H1 (cell line): Measurements from ENCODE around the gene LEO1. TPM values are rescaled to one million over a fixed set of nuclear protein-coding genes. Genes with fewer than 3 reads are reported as not detected.

Experiments
- CTCF ChIA-PET: fragments of 300-600 bp; sonication (Branson Sonifier 250); formaldehyde crosslinking; loops from one replicate; lab custom pipeline; 2021; ENCODE audit not compliant: partially characterized antibody; lab: Charles Lee
- POLR2A ChIA-PET: fragments of 300-600 bp; sonication (Branson Sonifier 250); formaldehyde crosslinking; loops from one replicate; lab custom pipeline; 2021; ENCODE audit warnings: inconsistent platforms; ENCODE audit not compliant: partially characterized antibody; lab: Charles Lee
- DNase-seq, 2 experiments: peaks; one replicate each; pipeline versions ENCODE4 v3.0.0 to v3.0.0-alpha.2; 2010 to 2022; ENCODE audit warnings: low spot score in 2 of 2, low read depth in 1 of 2, mixed read lengths in 1 of 2
- FAIRE-seq: peaks from 2 replicates; lab custom pipeline; 2011; peaks lifted over from hg19 to GRCh38; lab: Jason Lieb, UNC
- H2AFZ ChIP-seq: 2 replicates; pipeline ENCODE4 v1.8.1; 2012; ENCODE audit warnings: low read length, inconsistent platforms
- H2AK5ac ChIP-seq: 2 replicates; pipeline ENCODE4 v1.6.1; 2013; ENCODE audit warnings: low read depth, low read length
- H2BK120ac ChIP-seq: replicated peaks from 2 replicates; pipeline ENCODE3; 2013; ENCODE audit warnings: low read depth, low read length, inconsistent platforms
- H2BK12ac ChIP-seq: 2 replicates; pipeline ENCODE4 v1.6.1; 2013; ENCODE audit warnings: low read depth, low read length
- H2BK15ac ChIP-seq: 2 replicates; pipeline ENCODE4 v1.6.1; 2013; ENCODE audit warnings: low read length
- H2BK20ac ChIP-seq: 2 replicates; pipeline ENCODE4 v1.6.1; 2013; ENCODE audit warnings: low read length
- H2BK5ac ChIP-seq: 2 replicates; pipeline ENCODE4 v1.6.1; 2013; ENCODE audit warnings: low read depth, low read length
- H3K14ac ChIP-seq: 2 replicates; pipeline ENCODE4 v1.6.1; 2013; ENCODE audit warnings: inconsistent platforms; ENCODE audit not compliant: insufficient read length
- H3K18ac ChIP-seq: 2 replicates; pipeline ENCODE4 v1.6.1; 2013; ENCODE audit warnings: low read length; ENCODE audit errors: extremely low read depth
- H3K23ac ChIP-seq: 2 replicates; pipeline ENCODE4 v1.6.1; 2013; ENCODE audit warnings: inconsistent platforms; ENCODE audit not compliant: insufficient read length
- H3K23me2 ChIP-seq: 2 replicates; pipeline ENCODE4 v1.6.1; 2013; ENCODE audit warnings: low read depth, low read length
- H3K27ac ChIP-seq: 2 replicates; pipeline ENCODE4 v1.6.1; 2011; ENCODE audit warnings: low read depth, low read length, inconsistent platforms
- H3K27me3 ChIP-seq, 4 experiments: replicated peaks in 1 of 4; 1 replicate in 1 of 4; 2 replicates in 3 of 4; pipeline versions ENCODE4 v1.6.1 to v1.8.1; 2011 to 2013; ENCODE audit warnings: low read length in 3 of 4, mild to moderate bottlenecking in 3 of 4, inconsistent platforms in 2 of 4, mixed read lengths in 2 of 4, moderate library complexity in 1 of 4; ENCODE audit not compliant: control insufficient read depth in 3 of 4, insufficient read depth in 3 of 4; ENCODE audit errors: extremely low read depth in 1 of 4
- H3K36me3 ChIP-seq, 4 experiments: 2 replicates each; pipeline versions ENCODE4 v1.6.1 to v1.8.1; 2011 to 2013; ENCODE audit warnings: mild to moderate bottlenecking in 4 of 4, low read length in 3 of 4, moderate library complexity in 2 of 4, control low read depth in 1 of 4, inconsistent platforms in 1 of 4; ENCODE audit not compliant: insufficient read depth in 4 of 4, control insufficient read depth in 2 of 4
- H3K4ac ChIP-seq: replicated peaks from 2 replicates; pipeline ENCODE3; 2013; ENCODE audit warnings: low read length, low read depth, mixed read lengths, inconsistent platforms; ENCODE audit not compliant: insufficient read length
- H3K4me1 ChIP-seq, 4 experiments: replicated peaks in 1 of 4; 1 replicate in 1 of 4; 2 replicates in 3 of 4; pipeline versions ENCODE4 v1.6.1 to v1.8.1; 2011 to 2013; ENCODE audit warnings: low read length in 3 of 4, inconsistent platforms in 2 of 4, mixed read lengths in 1 of 4; ENCODE audit not compliant: insufficient read depth in 4 of 4, control insufficient read depth in 3 of 4
- H3K4me2 ChIP-seq, 2 experiments: 2 replicates each; pipeline versions ENCODE4 v1.6.1 to v1.8.1; 2011 to 2013; ENCODE audit warnings: low read depth in 2 of 2, low read length in 2 of 2, control low read depth in 1 of 2, inconsistent platforms in 1 of 2, mild to moderate bottlenecking in 1 of 2; ENCODE audit not compliant: insufficient read depth in 1 of 2
- H3K4me3 ChIP-seq, 4 experiments: fragments of 200-600, 300-600 bp in 1 of 4; sonication (generic), shearing (Covaris generic), sonication (Bioruptor Twin) in 1 of 4; 2 replicates each; pipeline versions ENCODE4 v1.5.1 to v1.8.1; 2011 to 2016; ENCODE audit warnings: low read length in 4 of 4, low read depth in 3 of 4, control low read depth in 2 of 4, inconsistent platforms in 2 of 4, mild to moderate bottlenecking in 2 of 4, mixed read lengths in 1 of 4, moderate library complexity in 1 of 4; ENCODE audit not compliant: insufficient read depth in 2 of 4; ENCODE audit errors: extremely low read depth in 1 of 4
- H3K56ac ChIP-seq: replicated peaks from 2 replicates; pipeline ENCODE3; 2013; ENCODE audit warnings: low read depth, mild to moderate bottlenecking, mixed read lengths, low read length, inconsistent platforms; ENCODE audit not compliant: insufficient read length
- H3K79me1 ChIP-seq: 2 replicates; pipeline ENCODE4 v1.6.1; 2013; ENCODE audit warnings: low read depth, low read length, control low read depth
- H3K79me2 ChIP-seq, 2 experiments: 2 replicates each; pipeline versions ENCODE4 v1.6.1 to v1.8.1; 2012 to 2013; ENCODE audit warnings: low read length in 2 of 2, mild to moderate bottlenecking in 2 of 2, inconsistent platforms in 1 of 2; ENCODE audit not compliant: insufficient read depth in 2 of 2, control insufficient read depth in 1 of 2
- H3K9ac ChIP-seq, 4 experiments: replicated peaks in 1 of 4; 1 replicate in 1 of 4; 2 replicates in 3 of 4; pipeline versions ENCODE4 v1.6.1 to v1.8.1; 2011 to 2013; ENCODE audit warnings: low read depth in 3 of 4, low read length in 3 of 4, control low read depth in 2 of 4, mild to moderate bottlenecking in 2 of 4, moderate library complexity in 2 of 4, inconsistent platforms in 1 of 4; ENCODE audit errors: extremely low read depth in 1 of 4
- H3K9me3 ChIP-seq, 2 experiments: 2 replicates each; pipeline versions ENCODE4 v1.6.1 to v1.8.1; 2012 to 2013; ENCODE audit warnings: mild to moderate bottlenecking in 2 of 2, moderate library complexity in 2 of 2, control low read depth in 1 of 2, inconsistent platforms in 1 of 2, low read depth in 1 of 2, low read length in 1 of 2, mixed read lengths in 1 of 2; ENCODE audit not compliant: insufficient read depth in 2 of 2
- H4K20me1 ChIP-seq, 2 experiments: replicated peaks in 1 of 2; 2 replicates each; pipeline versions ENCODE3 to v1.8.1; 2011 to 2013; ENCODE audit warnings: inconsistent platforms in 2 of 2, low read length in 2 of 2, mild to moderate bottlenecking in 1 of 2; ENCODE audit not compliant: insufficient read depth in 2 of 2, control insufficient read depth in 1 of 2
- H4K5ac ChIP-seq: 2 replicates; pipeline ENCODE4 v1.6.1; 2013; ENCODE audit warnings: low read length, low read depth, mixed read lengths, inconsistent platforms; ENCODE audit not compliant: insufficient read length
- H4K8ac ChIP-seq: 2 replicates; pipeline ENCODE4 v1.8.0; 2013; ENCODE audit warnings: mild to moderate bottlenecking, moderate library complexity, low read length, inconsistent platforms; ENCODE audit not compliant: insufficient read depth; ENCODE audit errors: extremely low read depth
- H4K91ac ChIP-seq: replicated peaks from 2 replicates; pipeline ENCODE3; 2013; ENCODE audit warnings: low read length, mixed read lengths, inconsistent platforms; ENCODE audit not compliant: insufficient read length
- ASH2L ChIP-seq: fragments of 200-600, 300-600 bp; sonication (generic); IDR thresholded peaks from one replicate; pipeline ENCODE4 v1.7.1; 2017; ENCODE audit warnings: low read length
- BACH1 ChIP-seq: IDR thresholded peaks from 2 replicates; pipeline ENCODE4 v1.6.1; 2012; ENCODE audit warnings: low read length, improper control_type of control experiment
- CHD2 ChIP-seq: IDR thresholded peaks from 2 replicates; pipeline ENCODE4 v1.6.1; 2012; ENCODE audit warnings: low read length, improper control_type of control experiment
- GABPA ChIP-seq: IDR thresholded peaks from 2 replicates; pipeline ENCODE4 v1.6.1; 2011; ENCODE audit warnings: mild to moderate bottlenecking, low read length, moderate library complexity, borderline replicate concordance; ENCODE audit not compliant: insufficient read depth
- HDAC6 ChIP-seq: IDR thresholded peaks from one replicate; pipeline ENCODE4 v1.7.1; 2012; ENCODE audit warnings: low read depth, mild to moderate bottlenecking, inconsistent platforms, low read length, moderate library complexity
- KDM1A ChIP-seq: fragments of 200-600, 300-600 bp; sonication (generic); IDR thresholded peaks from 2 replicates; pipeline ENCODE4 v1.7.1; 2016; ENCODE audit warnings: mild to moderate bottlenecking, low read length, borderline replicate concordance
- NRF1 ChIP-seq: IDR thresholded peaks from 2 replicates; pipeline ENCODE4 v1.6.1; 2011; ENCODE audit warnings: mild to moderate bottlenecking, low read depth, low read length, improper control_type of control experiment
- RAD21 ChIP-seq, 2 experiments: IDR thresholded peaks in 1 of 2; conservative IDR thresholded peaks in 1 of 2; 2 replicates each; pipeline ENCODE4 v1.6.1; 2011; ENCODE audit warnings: low read depth in 2 of 2, low read length in 2 of 2, improper control_type of control experiment in 1 of 2, inconsistent platforms in 1 of 2, mild to moderate bottlenecking in 1 of 2, moderate library complexity in 1 of 2
- SAP30 ChIP-seq: fragments of 300-600 bp; sonication (generic); IDR thresholded peaks from 2 replicates; pipeline ENCODE4 v1.7.1; 2012; ENCODE audit warnings: low read length, moderate library complexity, mild to moderate bottlenecking, inconsistent platforms; ENCODE audit not compliant: insufficient read depth, insufficient replicate concordance
- TEAD4 ChIP-seq: IDR thresholded peaks from 2 replicates; pipeline ENCODE4 v1.6.1; 2012; ENCODE audit warnings: low read depth, low read length, inconsistent platforms, mixed read lengths
- WGBS, 2 experiments: shearing (Covaris generic) in 1 of 2; methylation state at CpG; one replicate each; pipeline versions ENCODE4 v1.1.6 to v1.1.7; 2013 to 2015; ENCODE audit warnings: low lambda C conversion rate in 2 of 2, mixed read lengths in 2 of 2, inconsistent platforms in 1 of 2, low coverage in 1 of 2, missing lambda C conversion rate in 1 of 2; ENCODE audit not compliant: insufficient replicate concordance in 2 of 2, insufficient coverage in 1 of 2, insufficient read length in 1 of 2; ENCODE audit errors: extremely low coverage in 1 of 2, missing lambda C conversion rate in 1 of 2; 5-methylcytosine and 5-hydroxymethylcytosine counted together
- polyA plus RNA-seq, 7 experiments: library from polyadenylated mRNA; depleted of rRNA in 3 of 7; stranded (reverse) in 5 of 7; unstranded in 2 of 7; fragments of >200 nt in 5 of 7; fragments of 200-250 nt in 2 of 7; gene quantifications; 1 replicate in 5 of 7; 2 replicates in 1 of 7; 4 replicates in 1 of 7; pipeline versions ENCODE4 v1.2.1 to v1.2.3, GENCODE V29; 2011 to 2013; ENCODE audit warnings: missing spikeins in 2 of 7, mixed read lengths in 2 of 7
- total RNA-seq: library from RNA; stranded (reverse); fragmentation: NEBNext Ultra II Directional; extraction: Animal tissue kit (Norgen Biotek cat#: 25700); gene quantifications from 2 replicates; pipeline ENCODE4 v1.2.1, GENCODE V29; 2021
- TF ChIP-seq, protein P1 (sequence below): IDR thresholded peaks from 2 replicates; pipeline ENCODE4 v1.6.1; 2011; ENCODE audit warnings: low read length, improper control_type of control experiment
- TF ChIP-seq, protein P2 (sequence below): IDR thresholded peaks from 2 replicates; pipeline ENCODE4 v1.6.1; 2012; ENCODE audit warnings: inconsistent platforms

LEO1 gene
- total and polyA plus RNA-seq, 2 of the 8 experiments (the other 6 are each of a cell fraction or from before 2014, with no cell fraction given): 1.6 to 27.4 TPM

DNA sequence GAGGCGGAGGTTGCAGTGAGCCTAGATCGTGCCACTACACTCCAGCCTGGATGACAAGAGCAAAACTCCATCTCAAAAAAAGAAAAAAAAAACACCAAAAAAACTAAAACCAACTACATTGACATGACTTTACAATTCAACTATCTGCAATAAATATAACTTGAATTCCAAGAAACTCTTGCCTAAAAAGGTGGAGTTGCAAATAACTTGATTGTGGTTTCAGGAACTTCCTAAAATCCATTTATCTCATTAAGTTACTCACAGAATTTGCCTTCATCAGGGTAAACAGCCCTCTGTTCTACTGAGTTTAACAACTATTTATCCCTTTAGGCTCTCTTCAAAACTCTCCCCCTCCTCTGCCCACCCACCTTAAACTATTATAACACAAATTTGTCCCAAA lies 44.7 kb upstream of the LEO1 start:
- FAIRE-seq (no peak), DNase-seq (no peak)
- no peaks in the 10 kb centered on the region for H3K27me3 ChIP-seq
- no peak overlapping the region for H3K14ac ChIP-seq
- no peak overlapping the region for H3K4me3 ChIP-seq
- H3K79me1 ChIP-seq: no peaks in the 10 kb centered on the region
- no peak overlapping the region for H2AFZ ChIP-seq
- H3K79me2 ChIP-seq: peaks cover 7 to 18% of the 10 kb centered on the region in 2 experiments
- no peak overlapping the region for H4K5ac ChIP-seq
- H3K4ac ChIP-seq: no peak overlapping the region
- no peak overlapping the region for H4K8ac ChIP-seq
- no peak overlapping the region for H2BK12ac ChIP-seq
- H3K9me3 ChIP-seq: no peaks in the 10 kb centered on the region
- no peaks in the 10 kb centered on the region for H4K20me1 ChIP-seq
- 94% methylated on average over 2 of the region's 2 CpGs; no CpG with 5 or more reads in 1 of the 2 experiments for WGBS, 2 experiments
- H2AK5ac ChIP-seq: no peak overlapping the region
- no peaks in the 10 kb centered on the region for H3K36me3 ChIP-seq
- no peak overlapping the region for H2BK5ac ChIP-seq
- no peak overlapping the region for H3K27ac ChIP-seq
- no peak overlapping the region for H3K18ac ChIP-seq
- H3K23me2 ChIP-seq: no peaks in the 10 kb centered on the region
- no peak overlapping the region for H2BK15ac ChIP-seq
- no peak overlapping the region for H3K9ac ChIP-seq
- peaks cover 0 to 8% (median 0%) of the 10 kb centered on the region in 4 experiments; a peak in 2 of 7 replicates for H3K4me1 ChIP-seq
- H4K91ac ChIP-seq: no peak overlapping the region
- no peak overlapping the region for H3K23ac ChIP-seq
- no peak overlapping the region for H3K56ac ChIP-seq
- ChIA-PET CTCF (interaction anchor here (0.6 to 0.9 kb wide), 2 partner anchors 10 to 28 kb away, joined by 3 read pairs; no protein-coding TSS in a partner anchor), POLR2A (interaction anchor here (0.8 kb wide), 1 partner anchor 45 kb away, joined by 3 read pairs; the partner anchor contains the start of gene LEO1)
- no peak overlapping the region for H3K4me2 ChIP-seq
- H2BK120ac ChIP-seq: no peak overlapping the region
- H2BK20ac ChIP-seq: no peak overlapping the region
- TF ChIP-seq NRF1 (no peak), TEAD4 (no peak), SAP30 (no peak), CHD2 (no peak), HDAC6 (no peak), GABPA (no peak), BACH1 (no peak), KDM1A (no peak), ASH2L (no peak), RAD21 (IDR thresholded peaks at IDR 0.05 in 1 of 2, conservative IDR thresholded peaks at IDR 0.05 in 1 of 2; ENCODE audit: low read depth in 2 of 2, low read length in 2 of 2) (no peak)
- TF ChIP-seq, protein P1, sequence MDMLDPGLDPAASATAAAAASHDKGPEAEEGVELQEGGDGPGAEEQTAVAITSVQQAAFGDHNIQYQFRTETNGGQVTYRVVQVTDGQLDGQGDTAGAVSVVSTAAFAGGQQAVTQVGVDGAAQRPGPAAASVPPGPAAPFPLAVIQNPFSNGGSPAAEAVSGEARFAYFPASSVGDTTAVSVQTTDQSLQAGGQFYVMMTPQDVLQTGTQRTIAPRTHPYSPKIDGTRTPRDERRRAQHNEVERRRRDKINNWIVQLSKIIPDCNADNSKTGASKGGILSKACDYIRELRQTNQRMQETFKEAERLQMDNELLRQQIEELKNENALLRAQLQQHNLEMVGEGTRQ: no peak
- TF ChIP-seq, protein P2, sequence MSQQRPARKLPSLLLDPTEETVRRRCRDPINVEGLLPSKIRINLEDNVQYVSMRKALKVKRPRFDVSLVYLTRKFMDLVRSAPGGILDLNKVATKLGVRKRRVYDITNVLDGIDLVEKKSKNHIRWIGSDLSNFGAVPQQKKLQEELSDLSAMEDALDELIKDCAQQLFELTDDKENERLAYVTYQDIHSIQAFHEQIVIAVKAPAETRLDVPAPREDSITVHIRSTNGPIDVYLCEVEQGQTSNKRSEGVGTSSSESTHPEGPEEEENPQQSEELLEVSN: no peak
